ENCODE results near the gene SDR9C7. TPM values are rescaled to one million over a fixed set of nuclear protein-coding genes. Genes with fewer than 3 reads are reported as not detected.
"Not testable (repeated sequence)": the region's sequence is repeated elsewhere in the genome, so short reads cannot be mapped to it uniquely, and the experiment has no call there.

SDR9C7 gene
- polyA plus RNA-seq, 2 of the 4 experiments (the other 2 are of a cell fraction) = not detected

DNA sequence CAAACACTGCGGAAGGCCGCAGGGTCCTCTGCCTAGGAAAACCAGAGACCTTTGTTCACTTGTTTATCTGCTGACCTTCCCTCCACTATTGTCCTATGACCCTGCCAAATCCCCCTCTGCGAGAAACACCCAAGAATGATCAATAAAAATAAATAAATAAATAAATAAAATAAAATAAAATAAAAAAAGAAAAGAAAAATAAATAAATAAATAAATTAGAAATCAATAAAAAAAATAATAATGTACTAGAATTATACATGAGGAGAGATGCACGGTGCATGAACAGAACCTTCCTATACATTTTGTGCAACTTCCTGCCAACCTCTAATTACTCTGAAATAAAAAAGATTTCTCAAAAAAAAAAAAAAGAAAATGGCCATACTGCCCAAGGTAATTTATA lies 30.9 kb upstream of the SDR9C7 start:
- 87% methylated on average over 4 of the region's 4 CpGs for WGBS (ENCODE audit: missing lambda C conversion rate)
- H3K4me1 ChIP-seq; H3K9me3 ChIP-seq; H3K4me2 ChIP-seq; H3K4me3 ChIP-seq; CTCF ChIA-PET; H3K27ac ChIP-seq; DNase-seq (ENCODE audit: low read depth in 1 of 2, low spot score in 1 of 2); FAIRE-seq; ATAC-seq; POLR2A ChIA-PET: not testable (repeated sequence)
- 0 out of 2 replicates have a peak, but pooled peaks have one; percentile 13 for TF ChIP-seq ZC3H11A (IDR thresholded peaks at IDR 0.05)

DNA sequence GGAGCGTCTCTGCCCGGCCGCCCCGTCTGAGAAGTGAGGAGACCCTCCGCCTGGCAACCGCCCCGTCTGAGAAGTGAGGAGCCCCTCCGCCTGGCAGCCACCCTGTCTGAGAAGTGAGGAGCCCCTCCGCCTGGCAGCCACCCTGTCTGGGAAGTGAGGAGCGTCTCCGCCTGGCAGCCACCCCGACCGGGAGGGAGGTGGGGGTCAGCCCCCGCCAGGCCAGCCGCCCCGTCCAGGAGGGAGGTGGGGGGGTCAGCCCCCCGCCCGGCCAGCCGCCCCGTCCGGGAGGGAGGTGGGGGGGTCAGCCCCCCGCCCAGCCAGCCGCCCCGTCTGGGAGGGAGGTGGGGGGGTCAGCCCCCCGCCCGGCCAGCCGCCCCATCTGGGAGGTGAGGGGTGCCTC lies 29.3 kb upstream of the SDR9C7 start:
- POLR2A ChIA-PET; ATAC-seq; H3K9me3 ChIP-seq; H3K27ac ChIP-seq; DNase-seq (ENCODE audit: low read depth in 1 of 2, low spot score in 1 of 2); H3K4me3 ChIP-seq; CTCF ChIA-PET; FAIRE-seq; H3K4me1 ChIP-seq; H3K4me2 ChIP-seq: not testable (repeated sequence)
- WGBS (ENCODE audit: missing lambda C conversion rate) = no CpG with 5 or more reads among the region's 27 CpGs

DNA sequence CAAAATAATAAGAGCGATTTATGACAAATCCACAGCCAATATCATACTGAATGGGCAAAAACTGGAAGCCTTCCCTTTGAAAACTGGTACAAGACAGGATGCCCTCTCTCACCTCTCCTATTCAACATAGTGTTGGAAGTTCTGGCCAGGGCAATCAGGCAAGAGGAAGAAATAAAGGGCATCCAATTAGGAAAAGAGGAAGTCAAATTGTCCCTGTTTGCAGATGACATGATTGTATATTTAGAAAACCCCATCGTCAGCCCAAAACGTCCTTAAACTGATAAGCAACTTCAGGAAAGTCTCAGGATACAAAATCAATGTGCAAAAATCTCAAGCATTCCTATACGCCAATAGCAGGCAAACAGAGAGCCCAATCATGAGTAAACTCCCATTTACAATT lies 28.0 kb upstream of the SDR9C7 start:
- ATAC-seq; H3K9me3 ChIP-seq; POLR2A ChIA-PET; H3K27ac ChIP-seq; DNase-seq (ENCODE audit: low read depth in 1 of 2, low spot score in 1 of 2); FAIRE-seq; H3K4me2 ChIP-seq; H3K4me3 ChIP-seq; CTCF ChIA-PET; H3K4me1 ChIP-seq: not testable (repeated sequence)
- 45% methylated on average over 4 of the region's 4 CpGs for whole genome bisulfite sequencing (ENCODE audit: missing lambda C conversion rate)

DNA sequence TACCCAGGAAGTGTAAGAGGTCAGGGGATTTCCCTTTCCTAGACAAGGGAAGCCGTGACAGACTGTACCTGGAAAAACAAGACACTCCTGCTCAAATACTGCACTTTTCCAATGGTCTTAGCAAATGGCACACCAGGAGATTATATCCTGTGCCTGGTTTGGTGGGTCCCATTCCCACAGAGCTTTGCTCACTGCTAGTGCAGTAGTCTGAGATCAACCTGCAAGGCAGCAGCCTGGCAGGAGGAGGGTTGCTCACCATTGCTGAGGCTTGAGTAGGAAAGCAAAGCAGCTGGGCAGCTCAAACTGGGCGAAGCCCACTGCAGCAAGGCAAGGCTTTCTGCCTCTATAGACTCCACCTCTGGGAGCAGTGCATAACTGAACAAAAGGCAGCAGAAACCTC lies 24.2 kb upstream of the SDR9C7 start:
- POLR2A ChIA-PET = no interaction called here
- no peak overlapping the region; a peak in 1 of 6 replicates for H3K27ac ChIP-seq
- no peaks in the 10 kb centered on the region; the same call in 2 of the 3 replicates for H3K9me3 ChIP-seq
- WGBS (ENCODE audit: missing lambda C conversion rate) = 65% methylated on average over 2 of the region's 2 CpGs
- ATAC-seq = no peak
- H3K4me3 ChIP-seq = no peak overlapping the region
- no peak overlapping the region for H3K4me2 ChIP-seq
- DNase-seq (ENCODE audit: low read depth in 1 of 2, low spot score in 1 of 2) = no peak
- no peak for FAIRE-seq
- CTCF ChIA-PET = interaction anchor here (0.9 to 2.7 kb wide), 5 partner anchors 29 to 154 kb away, joined by 3 to 9 read pairs (median 4); no protein-coding TSS in a partner anchor
- peaks cover 20% of the 10 kb centered on the region for H3K4me1 ChIP-seq
- TF ChIP-seq ZSCAN20 (CRISPR knock-in tag; IDR thresholded peaks at IDR 0.05) = no peak
- TF ChIP-seq HOXA7 (CRISPR knock-in tag; IDR thresholded peaks at IDR 0.05) = no peak
- no peak for TF ChIP-seq KDM1A (IDR thresholded peaks at IDR 0.05; ENCODE audit: low read depth)
- no peak for TF ChIP-seq ESRRA (IDR thresholded peaks at IDR 0.05; ENCODE audit: borderline replicate concordance, low read length)
- no peak for TF ChIP-seq FOSB (CRISPR knock-in tag; IDR thresholded peaks at IDR 0.05)
- no peak for TF ChIP-seq POLR2AphosphoS2 (conservative IDR thresholded peaks at IDR 0.05; ENCODE audit: low read length)
- TF ChIP-seq MAFK (IDR thresholded peaks at IDR 0.05; ENCODE audit: partially characterized antibody) = no peak
- TF ChIP-seq, protein P1, sequence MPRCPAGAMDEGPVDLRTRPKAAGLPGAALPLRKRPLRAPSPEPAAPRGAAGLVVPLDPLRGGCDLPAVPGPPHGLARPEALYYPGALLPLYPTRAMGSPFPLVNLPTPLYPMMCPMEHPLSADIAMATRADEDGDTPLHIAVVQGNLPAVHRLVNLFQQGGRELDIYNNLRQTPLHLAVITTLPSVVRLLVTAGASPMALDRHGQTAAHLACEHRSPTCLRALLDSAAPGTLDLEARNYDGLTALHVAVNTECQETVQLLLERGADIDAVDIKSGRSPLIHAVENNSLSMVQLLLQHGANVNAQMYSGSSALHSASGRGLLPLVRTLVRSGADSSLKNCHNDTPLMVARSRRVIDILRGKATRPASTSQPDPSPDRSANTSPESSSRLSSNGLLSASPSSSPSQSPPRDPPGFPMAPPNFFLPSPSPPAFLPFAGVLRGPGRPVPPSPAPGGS (IDR thresholded peaks at IDR 0.05) = no peak
- TF ChIP-seq SMC3 (IDR thresholded peaks at IDR 0.05) = no peak
- TF ChIP-seq RCOR1 (IDR thresholded peaks at IDR 0.05; ENCODE audit: low read depth, low read length) = no peak
- no peak for TF ChIP-seq CHD4 (IDR thresholded peaks at IDR 0.05; ENCODE audit: borderline replicate concordance)
- no peak for TF ChIP-seq CBX8 (IDR thresholded peaks at IDR 0.05)
- no peak for TF ChIP-seq HOXB5 (CRISPR knock-in tag; IDR thresholded peaks at IDR 0.05)

DNA sequence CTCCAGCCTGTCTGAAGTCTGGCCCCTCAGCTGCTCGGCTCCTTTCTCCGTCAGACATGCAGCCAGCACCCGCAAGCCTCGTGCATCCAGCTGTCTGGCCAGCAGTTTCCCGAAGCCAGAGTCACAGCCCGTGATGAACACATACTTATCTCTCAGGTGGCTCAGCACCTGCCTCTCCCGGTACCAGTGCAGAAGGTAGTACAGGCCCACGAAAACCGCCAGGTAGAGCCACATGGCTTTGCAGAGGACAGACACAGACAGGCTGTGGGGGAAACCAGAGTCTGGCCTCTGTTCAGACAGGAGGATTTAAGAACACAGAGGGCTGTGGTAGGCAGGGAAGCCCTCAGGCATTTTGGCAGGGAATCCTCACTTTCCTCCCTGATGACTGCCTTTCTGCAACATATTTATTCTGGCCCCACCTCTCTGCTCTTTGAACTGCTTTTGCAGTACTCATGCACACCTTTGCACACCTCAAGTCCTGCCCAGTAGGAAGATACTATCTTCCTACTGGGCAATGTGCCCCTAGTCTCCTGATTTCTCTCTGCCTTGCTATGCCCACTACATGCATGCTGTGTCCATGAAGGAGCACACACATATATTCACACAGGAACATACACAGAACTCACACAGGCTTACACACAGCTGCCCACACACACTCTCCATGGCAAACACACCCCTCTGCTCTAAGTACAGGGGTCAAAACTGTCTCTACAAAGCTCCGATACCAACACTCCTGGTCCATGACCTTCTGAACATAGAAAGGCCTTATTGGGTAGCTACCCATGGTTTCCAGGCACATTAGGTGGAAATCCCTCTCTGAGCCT lies 23.2 kb upstream of the SDR9C7 start, which contains the start of gene RDH16:
Gene RDH16, minus strand, starts transcription at position 380 of the 824 bp plus-strand sequence. Its CDS starts 146 bp downstream, at position 234.
- DNase-seq (ENCODE audit: low read depth in 1 of 2, low spot score in 1 of 2) (no peak), FAIRE-seq (no peak), ATAC-seq (peak in 1 of 2 experiments; percentile 50; a peak in 3 of 6 replicates)
- 78% methylated on average over 8 of the region's 10 CpGs for WGBS (ENCODE audit: missing lambda C conversion rate)
- TF ChIP-seq, protein P2, sequence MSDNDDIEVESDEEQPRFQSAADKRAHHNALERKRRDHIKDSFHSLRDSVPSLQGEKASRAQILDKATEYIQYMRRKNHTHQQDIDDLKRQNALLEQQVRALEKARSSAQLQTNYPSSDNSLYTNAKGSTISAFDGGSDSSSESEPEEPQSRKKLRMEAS (IDR thresholded peaks at IDR 0.05) = no peak
- TF ChIP-seq TFCP2L1 (CRISPR knock-in tag; IDR thresholded peaks at IDR 0.05) = no peak
- no peak for TF ChIP-seq CHD2 (IDR thresholded peaks at IDR 0.05; ENCODE audit: low read length, partially characterized antibody)
- TF ChIP-seq KDM1A (IDR thresholded peaks at IDR 0.05; ENCODE audit: low read depth) = no peak
- TF ChIP-seq, protein P3, sequence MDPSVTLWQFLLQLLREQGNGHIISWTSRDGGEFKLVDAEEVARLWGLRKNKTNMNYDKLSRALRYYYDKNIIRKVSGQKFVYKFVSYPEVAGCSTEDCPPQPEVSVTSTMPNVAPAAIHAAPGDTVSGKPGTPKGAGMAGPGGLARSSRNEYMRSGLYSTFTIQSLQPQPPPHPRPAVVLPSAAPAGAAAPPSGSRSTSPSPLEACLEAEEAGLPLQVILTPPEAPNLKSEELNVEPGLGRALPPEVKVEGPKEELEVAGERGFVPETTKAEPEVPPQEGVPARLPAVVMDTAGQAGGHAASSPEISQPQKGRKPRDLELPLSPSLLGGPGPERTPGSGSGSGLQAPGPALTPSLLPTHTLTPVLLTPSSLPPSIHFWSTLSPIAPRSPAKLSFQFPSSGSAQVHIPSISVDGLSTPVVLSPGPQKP (IDR thresholded peaks at IDR 0.05; ENCODE audit: low read depth, low read length) = no peak
- no peak for TF ChIP-seq ZNF302 (CRISPR knock-in tag; IDR thresholded peaks at IDR 0.05)
- no peak for TF ChIP-seq TP53 (CRISPR knock-in tag; IDR thresholded peaks at IDR 0.05)
- TF ChIP-seq, protein P4, sequence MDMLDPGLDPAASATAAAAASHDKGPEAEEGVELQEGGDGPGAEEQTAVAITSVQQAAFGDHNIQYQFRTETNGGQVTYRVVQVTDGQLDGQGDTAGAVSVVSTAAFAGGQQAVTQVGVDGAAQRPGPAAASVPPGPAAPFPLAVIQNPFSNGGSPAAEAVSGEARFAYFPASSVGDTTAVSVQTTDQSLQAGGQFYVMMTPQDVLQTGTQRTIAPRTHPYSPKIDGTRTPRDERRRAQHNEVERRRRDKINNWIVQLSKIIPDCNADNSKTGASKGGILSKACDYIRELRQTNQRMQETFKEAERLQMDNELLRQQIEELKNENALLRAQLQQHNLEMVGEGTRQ (IDR thresholded peaks at IDR 0.05) = no peak
- no peak for TF ChIP-seq POLR2A (IDR thresholded peaks at IDR 0.05; ENCODE audit: low read length)
- H3K9me3 ChIP-seq = no peaks in the 10 kb centered on the region; the same call in 2 of the 3 replicates
- H3K27ac ChIP-seq = peak within 1 kb of the TSS in 1 of 2 experiments; percentile 41; a peak in 4 of 6 replicates
- POLR2A ChIA-PET = interaction anchor here (0.5 kb wide), 1 partner anchor 200 kb away, joined by 5 read pairs; no protein-coding TSS in a partner anchor
- no peak within 1 kb of the TSS for H3K4me3 ChIP-seq
- CTCF ChIA-PET = interaction anchor here (1.3 to 2.7 kb wide), 2 partner anchors 44 to 117 kb away, joined by 3 to 9 read pairs; no protein-coding TSS in a partner anchor
- peaks cover 20% of the 10 kb centered on the region for H3K4me1 ChIP-seq
- H3K4me2 ChIP-seq = peak within 1 kb of the TSS; percentile 30; the same call in 1 of the 3 replicates

Measured in A549 (cell line).